ENCODE data around the gene ACTN4.

Gene ACTN4

DNA sequence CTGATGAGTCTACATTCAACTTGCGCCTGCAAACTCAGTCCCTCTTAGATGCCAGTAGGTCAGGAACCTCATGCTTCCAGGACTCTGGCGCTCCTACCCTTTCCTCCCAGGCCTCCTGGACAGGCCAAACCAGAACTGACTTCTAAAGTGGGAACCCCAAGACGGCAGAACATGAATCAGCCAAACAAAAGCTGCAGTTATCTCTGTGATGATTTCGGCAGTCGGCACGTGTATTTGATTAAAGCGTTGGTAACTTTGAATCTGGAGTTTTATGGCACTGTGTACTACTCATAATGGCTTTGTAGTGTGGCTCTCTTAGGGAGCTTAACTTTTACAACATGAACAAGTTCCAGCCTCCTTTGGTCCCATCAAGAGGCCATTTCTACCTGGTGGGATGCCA, 13.7 kb downstream of the ACTN4 start:
- DNase-seq (ENCODE audit: low read depth in 2 of 2) = no peak

DNA sequence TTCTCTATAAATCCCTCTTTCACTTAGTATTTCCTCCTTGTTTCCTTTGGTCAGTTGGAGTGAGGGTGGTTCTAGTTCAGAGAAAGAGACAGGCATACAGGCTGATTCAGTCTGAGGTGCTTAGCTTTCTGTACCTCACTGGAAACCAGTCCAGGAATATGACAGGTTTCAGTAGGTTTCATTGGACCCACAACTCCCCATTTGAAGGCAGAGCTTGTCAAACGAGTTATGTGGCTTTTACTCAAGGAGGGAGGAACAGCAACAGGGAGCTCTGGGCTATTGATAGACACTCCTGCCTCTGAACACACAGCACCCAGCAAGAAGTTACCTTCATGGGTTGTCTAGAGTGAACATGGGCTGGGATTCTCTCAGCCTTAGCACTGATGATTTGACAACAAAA, 14.5 kb downstream of the ACTN4 start:
- no peak for DNase-seq (ENCODE audit: low read depth in 2 of 2)

DNA sequence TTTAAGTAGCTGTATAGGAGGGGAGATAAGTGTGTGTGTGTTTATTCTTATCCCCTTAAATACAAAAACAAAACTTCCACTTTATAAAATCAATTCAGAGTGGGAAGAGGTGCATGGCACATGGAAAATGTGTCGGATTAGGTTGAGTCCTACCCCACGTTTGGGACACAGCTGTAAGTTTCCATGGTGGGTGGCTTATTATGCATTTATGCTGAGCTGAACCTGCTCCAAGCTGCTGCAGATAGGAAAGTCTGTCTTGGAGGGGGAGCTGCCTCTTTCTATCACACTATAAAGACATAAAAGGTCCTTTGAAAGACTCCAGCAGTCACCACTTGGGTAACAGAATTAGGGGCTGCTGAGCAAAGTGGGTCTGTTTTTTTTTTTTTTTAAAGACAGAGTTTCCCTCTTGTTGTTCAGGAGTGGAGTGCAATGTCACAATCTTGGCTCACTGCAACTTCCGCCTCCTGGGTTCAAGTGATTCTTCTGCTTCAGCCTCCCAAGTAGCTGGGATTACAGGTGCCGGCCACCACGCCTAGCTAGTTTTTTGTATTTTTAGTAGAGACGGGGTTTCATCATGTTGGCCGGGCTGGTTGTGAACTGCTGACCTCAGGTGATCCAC, 15.2 kb downstream of the ACTN4 start:
- DNase-seq (ENCODE audit: low read depth in 2 of 2) = no peak

DNA sequence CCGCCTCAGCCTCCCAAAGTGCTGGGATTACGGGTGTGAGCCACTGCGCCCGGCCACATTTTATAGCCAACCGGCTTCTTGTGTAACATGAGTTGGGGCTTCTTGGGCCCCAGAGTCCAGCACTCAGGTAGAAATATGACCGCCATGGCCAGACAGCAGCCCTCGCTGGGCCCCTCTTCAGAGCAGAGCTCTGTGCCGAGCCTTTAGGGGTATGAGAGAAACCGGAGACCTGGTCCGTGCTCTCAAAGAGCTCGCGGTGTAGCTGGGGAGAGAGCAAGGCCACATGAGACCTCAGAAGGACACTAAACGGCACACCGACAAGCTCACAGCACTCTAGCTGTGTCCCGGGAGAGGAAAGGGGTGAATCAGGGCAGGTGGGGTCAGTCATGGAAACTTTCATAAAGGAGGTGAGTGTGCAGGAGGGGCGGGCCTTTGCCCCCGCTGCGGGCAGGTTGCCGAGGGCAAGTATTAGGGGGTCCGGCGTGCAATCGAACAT, 15.8 kb downstream of the ACTN4 start:
- DNase-seq (ENCODE audit: low read depth in 2 of 2) = no peak

DNA sequence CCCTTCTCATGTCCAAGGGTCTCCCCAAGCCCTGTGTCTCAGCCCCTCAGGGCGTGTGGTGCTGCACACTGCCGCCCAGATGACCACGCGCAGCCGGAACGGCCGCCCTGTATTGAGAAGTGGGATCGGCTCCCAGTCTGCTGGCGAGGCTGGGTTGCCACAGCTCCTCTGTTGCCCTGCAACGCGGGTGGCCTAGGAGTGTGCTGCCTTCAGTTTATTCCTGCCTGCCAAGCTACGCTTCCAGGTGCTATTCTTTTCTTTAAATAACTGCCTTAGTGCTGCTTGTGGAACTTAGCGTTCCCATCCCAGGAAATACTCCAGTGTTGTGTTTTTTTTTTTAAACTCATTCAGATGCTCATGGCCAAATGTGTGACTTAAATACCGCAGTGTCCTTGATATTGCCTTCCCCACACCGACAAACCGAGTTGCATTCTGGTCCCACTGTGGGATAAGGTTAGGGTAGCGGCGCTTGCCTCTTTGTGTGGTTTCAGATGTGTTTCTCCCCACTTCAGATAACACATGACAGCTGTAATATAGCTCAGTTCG, 16.6 kb downstream of the ACTN4 start:
- DNase-seq (ENCODE audit: low read depth in 2 of 2) = no peak

DNA sequence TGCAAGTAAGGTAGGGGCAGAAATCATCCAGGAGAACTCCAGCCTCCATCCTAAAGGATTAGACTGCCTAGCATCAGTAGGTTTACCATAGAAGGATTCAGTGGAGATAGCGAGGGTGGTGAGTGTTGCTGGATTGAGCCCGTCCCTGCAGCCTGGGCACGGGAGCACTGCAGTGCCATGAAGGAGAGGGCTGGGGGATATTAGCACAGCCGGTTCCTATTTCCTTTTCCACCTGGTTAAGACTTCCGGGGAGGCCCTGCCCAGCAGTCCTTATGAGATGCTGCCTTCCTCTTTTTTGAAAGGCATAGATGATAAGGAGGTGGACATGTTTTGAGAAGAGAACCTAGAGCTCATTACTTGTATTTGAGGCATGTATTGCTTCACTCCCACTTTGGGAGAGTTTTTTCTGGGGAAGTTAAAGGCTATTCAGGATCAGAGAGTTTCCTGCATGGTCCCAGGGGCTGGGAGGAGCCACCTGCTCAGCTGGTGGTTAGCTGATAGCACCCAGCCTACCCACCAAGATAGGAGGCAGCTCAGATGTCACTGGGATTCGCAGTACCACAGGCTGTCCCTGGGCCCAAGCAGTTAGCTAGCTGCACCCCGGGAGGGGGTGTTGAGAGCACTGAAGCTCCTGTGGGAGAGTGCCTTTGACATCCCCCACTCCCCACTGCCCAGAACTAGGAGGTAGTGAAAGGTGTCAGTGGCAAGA, 17.2 kb downstream of the ACTN4 start:
- no peak for DNase-seq (ENCODE audit: low read depth in 2 of 2)

DNA sequence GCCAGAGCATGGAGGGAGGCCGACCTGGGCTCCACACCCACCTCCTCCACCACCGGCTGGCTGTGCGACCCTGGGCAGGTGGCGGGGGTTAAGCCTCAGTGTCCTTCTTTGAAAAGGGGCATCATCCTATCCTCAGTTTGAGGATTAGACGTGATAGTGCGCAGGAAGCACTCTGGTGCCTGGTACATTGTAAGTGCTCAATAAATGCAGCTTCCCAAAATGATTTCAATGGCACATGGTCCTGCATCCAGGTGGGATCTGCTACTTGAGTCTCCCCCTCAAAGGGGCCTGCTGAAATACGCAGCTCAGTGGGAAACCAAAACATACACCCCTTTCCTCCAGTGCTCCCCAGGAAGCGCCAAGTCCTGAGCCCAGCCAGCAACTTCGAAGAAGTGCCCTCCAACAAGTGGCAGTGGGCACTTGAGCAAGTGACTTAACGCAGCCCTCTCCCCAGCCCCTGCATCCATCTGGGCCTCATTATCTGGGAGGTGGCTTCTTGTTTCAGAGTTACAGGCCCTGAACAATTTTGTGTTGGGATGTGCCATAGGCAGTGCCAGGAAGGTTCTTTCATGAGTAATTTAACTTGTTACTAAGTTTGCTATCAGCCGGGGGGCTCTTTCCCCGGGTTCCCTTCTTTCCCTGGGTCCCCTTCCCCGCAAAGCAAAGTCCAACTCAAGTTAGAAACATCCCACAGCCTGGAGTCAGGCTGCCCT, 17.9 kb downstream of the ACTN4 start:
- no peak for DNase-seq (ENCODE audit: low read depth in 2 of 2)

DNA sequence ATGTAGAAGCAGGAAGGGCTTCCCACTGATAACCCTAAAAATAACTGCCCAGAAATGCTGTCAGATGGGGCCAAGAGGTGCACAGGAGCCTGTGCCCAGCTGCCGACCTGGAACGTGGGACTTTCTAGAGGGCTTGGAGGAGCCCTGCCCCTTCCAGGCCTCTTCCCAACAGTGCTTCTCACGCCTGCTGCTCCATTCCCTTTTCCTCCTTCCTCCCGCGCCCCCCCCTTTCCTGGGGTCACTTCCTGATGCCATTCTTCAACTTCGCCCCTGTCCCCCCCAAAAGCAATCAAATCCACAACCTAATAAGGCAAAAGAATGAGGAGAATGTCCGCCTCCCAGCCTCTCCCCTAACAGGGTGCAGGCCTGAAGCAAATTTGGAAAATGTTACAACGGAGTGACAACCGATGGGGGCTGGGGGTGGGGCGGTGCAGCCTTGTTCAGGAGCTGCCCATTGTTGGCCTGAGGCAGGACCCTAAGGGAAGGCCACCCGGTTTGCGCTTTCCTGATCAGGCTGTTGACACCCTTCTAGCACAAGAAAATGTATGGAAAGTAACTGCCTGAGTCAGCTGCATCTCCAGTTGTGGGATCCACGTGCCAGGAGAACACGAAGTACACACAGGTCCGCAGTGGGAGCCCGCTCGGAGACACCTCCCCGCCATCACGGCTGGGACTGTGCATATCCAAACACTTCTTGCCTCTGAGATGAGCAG, 18.7 kb downstream of the ACTN4 start:
- no peak for DNase-seq (ENCODE audit: low read depth in 2 of 2)

DNA sequence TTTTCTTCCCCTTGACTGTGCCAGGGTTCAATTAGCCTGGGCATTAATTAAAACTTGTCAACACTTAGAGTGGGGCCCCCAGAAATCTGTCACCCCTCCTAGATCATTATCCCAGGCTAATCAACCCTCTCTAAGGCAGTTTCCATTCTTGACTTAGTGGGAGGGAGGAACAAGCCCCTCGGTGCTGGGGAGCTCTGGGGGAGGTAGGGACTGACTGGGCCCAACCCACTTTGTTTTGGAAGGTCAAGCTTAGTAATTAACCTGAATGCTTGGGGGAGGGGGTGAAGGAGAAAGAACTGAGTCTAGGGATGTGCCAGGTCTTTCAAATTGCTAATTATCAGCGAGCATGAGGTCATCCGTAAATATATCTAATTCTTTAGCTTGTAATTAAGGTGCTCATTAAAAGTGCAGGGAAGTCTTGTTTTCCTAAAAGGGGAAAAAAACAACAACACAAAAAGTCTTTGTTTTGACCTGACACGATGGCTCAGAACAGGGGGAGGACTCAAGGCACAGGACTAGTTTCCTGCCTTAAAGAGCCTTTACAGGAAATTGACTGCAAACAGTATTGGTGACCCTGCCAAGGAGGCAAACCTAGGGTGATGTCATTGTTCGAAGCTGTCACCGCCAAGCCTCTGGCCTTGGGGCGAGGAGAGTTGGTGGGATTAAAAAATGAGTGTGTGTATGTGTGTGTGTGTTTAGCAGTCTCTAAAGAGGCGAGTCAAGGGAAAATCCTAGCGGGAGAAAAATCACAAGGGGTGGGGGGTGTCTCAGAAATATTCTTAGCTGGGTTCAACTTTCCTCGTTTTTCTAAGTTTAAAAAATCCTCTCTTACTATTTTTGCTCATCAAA, 19.4 kb downstream of the ACTN4 start:
- no peak for DNase-seq (ENCODE audit: low read depth in 2 of 2)

DNA sequence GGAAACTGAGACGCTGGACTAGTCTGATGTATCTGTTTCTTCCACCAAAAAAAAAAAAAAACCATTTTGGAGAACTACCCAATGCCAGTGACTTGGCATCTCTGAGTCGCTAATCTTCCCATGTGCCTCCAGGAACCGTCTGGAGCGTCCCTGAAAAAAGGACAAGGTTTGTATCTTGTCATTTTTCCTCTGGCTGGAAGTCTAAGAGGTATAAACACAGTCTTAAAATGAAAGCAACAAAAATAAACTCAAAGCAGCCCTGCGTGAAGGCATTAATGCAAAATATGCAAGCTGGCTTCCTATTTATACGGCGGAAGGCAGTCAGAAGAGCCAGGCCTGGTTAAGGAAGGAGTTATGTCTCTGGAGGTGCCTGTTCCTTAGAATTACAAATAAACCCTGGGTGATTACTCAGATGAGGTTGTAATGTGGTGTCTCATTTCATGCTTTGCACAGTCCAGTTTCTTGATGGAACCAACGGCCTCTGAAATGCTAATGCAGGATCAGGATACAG, 20.3 kb downstream of the ACTN4 start:
- DNase-seq (ENCODE audit: low read depth in 2 of 2) = no peak

DNA sequence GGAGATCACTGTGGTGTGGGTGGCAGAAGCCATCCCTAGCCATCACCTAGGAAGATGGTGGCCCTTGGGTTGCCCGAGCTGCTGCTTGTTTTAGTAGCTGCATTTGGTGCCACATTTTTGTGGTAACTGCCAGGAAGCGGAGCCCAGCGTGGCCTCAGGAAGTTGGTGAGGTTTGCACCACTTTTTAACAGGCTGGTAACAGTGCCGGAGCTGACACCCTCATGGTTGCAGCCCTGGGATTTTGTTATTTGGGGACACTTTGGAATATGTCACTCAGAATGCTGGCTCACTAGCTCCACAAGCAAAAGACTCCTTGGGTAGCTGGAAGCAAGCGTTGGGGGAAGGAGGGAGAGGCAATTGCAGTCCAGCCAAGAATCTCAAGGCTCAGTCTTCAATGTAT, 22.1 kb downstream of the ACTN4 start:
- DNase-seq (ENCODE audit: low read depth in 2 of 2) = no peak

DNA sequence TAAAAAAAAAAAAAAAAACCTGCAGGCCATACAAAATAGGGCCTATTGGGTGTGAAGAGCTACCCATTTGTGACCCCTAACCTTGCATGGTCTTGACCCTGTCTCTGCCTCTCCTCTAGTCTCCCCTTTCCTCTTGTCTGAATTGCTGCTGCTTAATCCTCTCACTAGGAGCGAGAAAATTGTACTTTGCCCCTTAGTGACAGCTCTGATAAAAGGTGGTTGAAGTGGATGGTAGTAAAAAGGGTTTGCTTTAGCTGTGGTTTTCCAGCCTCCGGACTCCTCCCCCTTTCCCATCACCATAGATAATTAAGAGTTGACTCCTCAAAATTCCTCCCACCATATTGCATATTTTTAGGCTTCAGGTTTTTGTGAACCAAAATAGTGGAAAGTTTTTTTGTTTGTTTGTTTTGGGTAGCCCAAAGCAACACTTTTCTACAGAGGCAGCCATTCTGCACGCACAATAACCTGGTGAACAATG, 23.5 kb downstream of the ACTN4 start:
- DNase-seq (ENCODE audit: low read depth in 2 of 2) = no peak

DNA sequence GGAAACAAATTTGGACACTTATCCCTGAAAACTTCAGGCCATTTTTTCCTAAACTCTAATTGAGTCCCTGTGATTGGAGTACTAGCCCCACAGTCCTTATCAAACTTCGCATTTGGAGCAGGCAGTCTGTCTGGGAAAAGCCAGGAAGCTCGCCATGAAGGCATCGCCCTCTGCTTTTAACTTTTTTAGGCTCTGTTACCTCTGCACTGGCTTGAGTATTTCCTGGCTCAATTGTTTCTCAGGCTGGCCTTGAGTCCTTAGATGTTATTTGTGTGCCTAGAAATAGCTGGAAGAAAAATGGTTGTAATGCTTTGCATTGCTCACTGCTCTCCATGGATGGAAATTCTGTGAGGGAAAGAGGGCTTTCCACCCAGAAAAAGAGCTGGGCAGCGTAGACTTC, 24.2 kb downstream of the ACTN4 start:
- DNase-seq (ENCODE audit: low read depth in 2 of 2) = no peak

DNA sequence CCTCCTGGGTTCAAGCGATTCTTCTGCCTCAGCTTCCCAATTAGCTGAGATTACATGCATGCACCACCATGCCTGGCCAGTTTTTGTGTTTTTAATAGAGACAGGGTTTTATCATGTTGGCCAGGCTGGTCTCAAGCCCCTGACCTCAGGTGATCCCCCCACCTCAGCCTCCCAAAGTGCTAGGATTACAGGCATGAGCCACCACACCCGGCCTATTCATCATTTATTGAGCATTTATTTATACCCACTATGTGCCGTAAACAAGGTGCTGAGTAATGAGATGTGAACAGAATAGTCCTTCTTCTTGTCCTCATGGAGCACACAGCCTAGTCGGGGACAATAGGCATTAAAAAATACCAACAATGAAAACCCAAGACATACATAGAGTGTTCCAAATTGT, 25.6 kb downstream of the ACTN4 start:
- DNase-seq (ENCODE audit: low read depth in 2 of 2) = no peak

DNA sequence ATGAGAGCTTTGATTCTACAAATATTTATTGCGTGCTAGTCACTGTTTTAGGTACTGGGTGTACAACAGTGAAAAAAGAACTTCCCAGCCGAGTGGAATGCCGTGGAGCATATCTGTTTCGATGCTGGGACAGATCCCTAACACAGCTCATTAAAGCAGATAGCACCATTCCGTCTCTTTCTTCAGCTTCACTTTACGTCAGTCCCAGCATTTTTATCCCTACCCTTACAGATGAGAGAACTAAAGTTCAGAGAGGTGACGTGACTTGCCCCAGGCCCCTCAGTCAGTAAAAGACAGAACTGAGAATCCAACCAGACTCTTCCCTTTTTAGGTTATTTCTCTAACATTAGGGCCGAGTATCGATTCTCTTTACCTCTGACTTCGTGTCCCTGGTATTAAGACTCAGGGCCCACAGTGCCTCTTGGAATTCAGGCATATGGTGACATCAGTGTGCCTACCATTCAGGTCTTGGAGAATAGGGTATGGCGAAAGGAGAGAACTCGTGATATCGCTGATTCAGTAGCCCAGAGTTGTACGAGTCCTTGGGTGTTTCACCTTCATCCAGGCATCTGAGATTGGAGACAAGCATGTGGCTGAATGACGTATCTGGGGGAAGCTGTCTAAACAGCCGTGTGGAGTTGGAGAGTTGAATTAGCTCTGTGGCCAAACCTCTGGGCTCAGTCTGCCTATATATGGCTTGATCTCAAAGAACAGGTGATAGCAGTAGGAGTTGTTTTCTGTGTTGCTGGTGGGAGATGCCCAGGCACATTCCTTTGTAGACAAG, 27.1 kb downstream of the ACTN4 start:
- DNase-seq (ENCODE audit: low read depth in 2 of 2) = no peak

DNA sequence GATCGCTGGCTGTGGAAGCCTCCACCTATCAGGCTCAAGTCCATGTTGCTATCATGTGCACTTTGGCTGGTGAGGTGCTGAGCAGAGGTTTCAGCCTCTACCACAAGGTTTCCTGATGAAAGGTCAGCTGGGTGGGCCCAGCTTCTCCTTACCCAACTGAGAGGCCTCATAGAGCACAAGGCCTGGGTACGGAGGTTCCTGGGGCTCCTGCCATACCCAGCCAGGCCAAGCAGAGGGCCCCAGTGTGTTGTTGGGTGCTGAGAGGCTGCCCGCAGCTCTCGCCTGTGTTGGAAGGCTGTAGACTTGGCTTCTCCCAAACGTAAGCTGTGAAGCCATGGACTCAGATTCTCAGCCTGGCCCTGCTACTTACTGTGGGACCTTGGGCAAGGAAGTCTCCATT, 28.2 kb downstream of the ACTN4 start:
- no peak for DNase-seq (ENCODE audit: low read depth in 2 of 2)

DNA sequence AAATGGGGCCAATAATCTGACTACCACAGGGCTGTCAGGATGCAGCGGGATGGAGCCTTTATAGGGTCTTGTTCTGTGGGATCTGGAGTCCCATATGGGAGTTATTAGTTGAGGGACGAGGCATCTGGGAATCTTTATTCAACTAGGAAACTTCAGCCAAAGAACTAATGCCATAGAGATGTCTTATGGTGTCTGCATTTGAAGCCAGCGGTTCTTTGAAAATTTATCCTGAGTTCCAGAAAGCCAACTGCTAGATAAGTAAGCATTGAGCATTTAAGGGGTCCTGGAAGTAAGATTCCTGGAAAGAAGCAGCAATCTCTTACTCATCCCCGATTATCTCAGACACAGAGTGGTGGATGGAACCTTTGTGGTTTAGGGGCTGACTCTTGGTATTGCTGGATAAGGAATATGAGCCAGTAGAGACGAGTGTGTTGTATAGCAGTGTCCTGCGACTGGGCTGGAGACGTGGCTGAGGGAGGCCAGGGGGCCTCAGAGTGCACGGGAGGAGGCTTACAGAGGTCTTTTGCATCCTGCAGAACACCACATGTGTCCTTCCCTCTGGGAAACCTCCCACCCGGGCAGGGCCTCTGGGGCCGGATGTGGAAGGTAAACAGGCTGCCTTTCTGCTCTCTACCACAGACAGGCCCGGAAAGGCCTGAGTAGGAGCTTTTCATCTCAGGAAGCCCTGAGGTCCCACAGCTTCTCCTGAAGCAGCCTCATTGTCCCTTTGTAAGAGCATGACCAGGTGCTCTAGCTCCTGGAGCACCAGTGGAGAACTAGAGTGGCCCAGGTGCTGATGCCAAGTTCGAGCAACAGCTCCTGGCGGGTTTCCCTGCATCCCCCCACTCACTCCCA, 28.8 kb downstream of the ACTN4 start:
- DNase-seq (ENCODE audit: low read depth in 2 of 2) = no peak

DNA sequence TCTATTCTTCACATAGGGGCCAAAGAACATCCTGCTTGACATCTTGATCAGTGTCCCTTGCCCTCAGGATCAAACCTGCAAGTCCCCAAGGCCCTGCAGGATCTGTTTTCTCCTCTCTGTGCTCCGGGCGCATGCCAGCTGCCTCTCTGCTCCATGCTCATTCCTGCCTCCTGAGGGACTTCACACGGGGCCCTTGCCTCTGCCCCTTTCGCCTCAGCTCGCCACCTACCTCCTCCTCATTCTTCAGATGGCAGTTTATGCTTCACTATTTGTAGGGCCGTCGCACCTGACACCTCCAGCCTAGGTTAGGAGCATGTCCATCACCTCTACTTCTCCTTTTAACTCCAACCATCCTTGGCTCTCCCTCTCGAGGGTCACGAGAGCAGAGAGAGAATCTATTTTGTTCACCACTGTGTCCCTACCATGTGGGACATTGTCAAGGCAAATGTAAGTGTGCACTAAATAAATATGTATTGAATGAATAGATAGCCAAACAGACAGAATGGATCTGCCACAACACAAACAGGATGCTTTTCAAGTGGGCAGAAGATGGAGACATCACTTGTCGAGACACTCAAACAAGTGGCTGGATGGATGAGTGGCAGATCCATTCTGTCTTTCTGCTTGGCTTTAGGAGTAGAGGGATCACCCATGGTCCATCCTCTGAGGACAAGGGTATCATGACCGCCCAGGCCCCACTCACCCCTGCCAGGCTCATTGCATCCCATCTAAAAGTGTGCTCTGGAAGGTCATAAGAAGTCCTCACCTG, 29.6 kb downstream of the ACTN4 start:
- DNase-seq (ENCODE audit: low read depth in 2 of 2) = no peak

Data from stimulated activated CD8-positive, alpha-beta memory T cell treated with anti-CD3 and anti-CD28 coated beads, Interleukin-7, amount 100 ng/mL, for 1 hour (primary cell).